ENCODE data around the gene TUBA4B. TPM values are rescaled to one million over a fixed set of nuclear protein-coding genes. Genes with fewer than 3 reads are reported as not detected.

The TUBA4B gene
- total RNA-seq, 3 donors from 2014 or later: not detected

DNA sequence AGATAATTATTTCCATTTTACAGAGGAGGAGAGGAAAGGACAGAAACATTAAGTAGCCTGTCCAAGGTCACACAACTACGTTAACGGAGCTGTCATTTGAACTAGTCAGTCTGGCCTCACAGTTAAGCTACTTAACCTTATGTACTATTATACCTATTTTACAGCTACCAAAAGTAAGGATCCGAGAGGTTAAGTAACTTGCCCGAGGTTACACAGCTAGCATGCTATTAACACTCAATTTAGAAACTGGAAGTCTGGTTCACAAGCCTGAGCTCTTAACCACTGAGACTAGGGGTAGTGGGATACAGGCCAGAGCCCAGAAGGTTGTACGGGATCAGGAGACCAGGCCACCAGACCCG lies 8.3 kb upstream of the TUBA4B start:
- H3K4me3 ChIP-seq: no peak overlapping the region
- DNase-seq (no peak), ATAC-seq (no peak)
- H3K36me3 ChIP-seq (ENCODE audit: low read depth): no peaks in the 10 kb centered on the region
- intact Hi-C loops (cut with DNase I, micrococcal nuclease): no loop called here
- peaks cover 37% of the 10 kb centered on the region for H3K4me1 ChIP-seq (ENCODE audit: low read depth)
- no peaks in the 10 kb centered on the region for H3K9me3 ChIP-seq
- TF ChIP-seq, protein P1, sequence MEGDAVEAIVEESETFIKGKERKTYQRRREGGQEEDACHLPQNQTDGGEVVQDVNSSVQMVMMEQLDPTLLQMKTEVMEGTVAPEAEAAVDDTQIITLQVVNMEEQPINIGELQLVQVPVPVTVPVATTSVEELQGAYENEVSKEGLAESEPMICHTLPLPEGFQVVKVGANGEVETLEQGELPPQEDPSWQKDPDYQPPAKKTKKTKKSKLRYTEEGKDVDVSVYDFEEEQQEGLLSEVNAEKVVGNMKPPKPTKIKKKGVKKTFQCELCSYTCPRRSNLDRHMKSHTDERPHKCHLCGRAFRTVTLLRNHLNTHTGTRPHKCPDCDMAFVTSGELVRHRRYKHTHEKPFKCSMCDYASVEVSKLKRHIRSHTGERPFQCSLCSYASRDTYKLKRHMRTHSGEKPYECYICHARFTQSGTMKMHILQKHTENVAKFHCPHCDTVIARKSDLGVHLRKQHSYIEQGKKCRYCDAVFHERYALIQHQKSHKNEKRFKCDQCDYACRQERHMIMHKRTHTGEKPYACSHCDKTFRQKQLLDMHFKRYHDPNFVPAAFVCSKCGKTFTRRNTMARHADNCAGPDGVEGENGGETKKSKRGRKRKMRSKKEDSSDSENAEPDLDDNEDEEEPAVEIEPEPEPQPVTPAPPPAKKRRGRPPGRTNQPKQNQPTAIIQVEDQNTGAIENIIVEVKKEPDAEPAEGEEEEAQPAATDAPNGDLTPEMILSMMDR (IDR thresholded peaks at IDR 0.05): no peak

DNA sequence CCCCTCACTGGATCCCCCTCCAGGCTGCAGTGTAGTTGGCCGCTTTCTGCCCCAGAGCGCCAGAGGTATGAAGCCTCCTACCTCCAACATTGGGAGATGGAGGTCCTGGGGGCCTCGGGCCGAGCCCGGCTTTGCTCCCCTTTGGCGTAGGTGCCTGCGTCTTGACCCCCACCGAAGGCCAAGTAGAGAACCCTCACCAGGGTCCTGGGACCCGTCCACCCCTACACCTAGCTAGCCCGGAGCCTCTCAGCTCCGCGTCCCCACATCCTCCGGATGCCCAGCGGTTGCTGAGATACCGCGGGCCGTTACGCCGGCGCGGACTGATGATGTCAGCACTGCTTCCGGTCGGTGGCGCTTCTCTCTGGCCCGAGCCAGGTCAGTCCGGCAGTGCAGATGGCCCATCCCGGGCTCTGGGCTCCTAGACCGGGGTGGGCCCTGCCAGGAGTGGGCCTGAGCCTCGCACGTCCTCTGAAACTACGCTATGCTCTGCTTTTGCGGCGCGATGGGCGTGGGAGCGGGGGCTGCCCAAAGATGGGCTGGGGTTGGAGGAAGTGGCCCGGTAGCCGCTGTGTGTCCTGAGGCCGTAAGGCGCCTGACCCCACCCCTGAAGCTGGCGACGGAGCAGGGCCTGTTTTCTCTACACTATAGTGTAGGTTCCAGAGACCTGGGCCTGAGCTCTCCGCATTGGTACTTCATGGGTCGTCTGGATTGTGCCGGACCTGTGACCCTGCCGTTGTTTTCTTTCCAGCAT lies 7.7 kb upstream of the TUBA4B start, which contains the start of the genes GLB1L and STK16:
Gene GLB1L, minus strand, starts transcription at position 297 of the 751 bp plus-strand sequence. CDS start 1,871 bp downstream, outside the sequence.
Gene STK16, plus strand, starts transcription at position 332 of the 751 bp plus-strand sequence. CDS start 521 bp downstream, outside the sequence.
- intact Hi-C loops (cut with DNase I, micrococcal nuclease): no loop called here
- peaks cover 43% of the 10 kb centered on the region for H3K4me1 ChIP-seq (ENCODE audit: low read depth)
- ATAC-seq: peak; percentile 76

DNA sequence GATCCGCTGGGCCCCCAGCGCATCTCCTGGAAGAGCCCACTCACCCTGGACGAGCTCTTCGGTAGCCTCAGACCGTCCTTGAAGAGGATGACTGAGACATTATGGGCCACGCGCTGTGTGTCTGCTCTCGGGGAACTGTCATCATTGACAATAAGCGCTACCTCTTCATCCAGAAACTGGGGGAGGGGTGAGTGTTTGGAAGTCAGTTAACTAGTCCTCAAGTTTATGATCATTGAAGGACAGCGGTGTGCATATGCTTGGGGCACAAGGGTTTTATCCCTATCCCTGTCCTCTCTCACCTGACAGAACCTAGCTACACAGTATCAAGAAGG lies 7.2 kb upstream of the TUBA4B start:
- intact Hi-C loops (cut with DNase I, micrococcal nuclease): no loop called here
- TF ChIP-seq, protein P1 (IDR thresholded peaks at IDR 0.05): no peak
- Histone ChIP-seq H3K4me3 (peak overlapping the region; percentile 50), H3K4me1 (ENCODE audit: low read depth) (peaks cover 48% of the 10 kb centered on the region), H3K9me3 (no peaks in the 10 kb centered on the region), H3K36me3 (ENCODE audit: low read depth) (no peaks in the 10 kb centered on the region)
- DNase-seq (no peak), ATAC-seq (no peak)

More for the DNA sequence above, 7.7 kb upstream of the TUBA4B start, which contains the start of the genes GLB1L and STK16:
- TF ChIP-seq, protein P1 (IDR thresholded peaks at IDR 0.05): no peak
- no peaks in the 10 kb centered on the region for H3K36me3 ChIP-seq (ENCODE audit: low read depth)
- H3K9me3 ChIP-seq: no peaks in the 10 kb centered on the region
- DNase-seq: peak; percentile 96 to 97 (median 97)
- H3K4me3 ChIP-seq: peak within 1 kb of the TSS; percentile 50

DNA sequence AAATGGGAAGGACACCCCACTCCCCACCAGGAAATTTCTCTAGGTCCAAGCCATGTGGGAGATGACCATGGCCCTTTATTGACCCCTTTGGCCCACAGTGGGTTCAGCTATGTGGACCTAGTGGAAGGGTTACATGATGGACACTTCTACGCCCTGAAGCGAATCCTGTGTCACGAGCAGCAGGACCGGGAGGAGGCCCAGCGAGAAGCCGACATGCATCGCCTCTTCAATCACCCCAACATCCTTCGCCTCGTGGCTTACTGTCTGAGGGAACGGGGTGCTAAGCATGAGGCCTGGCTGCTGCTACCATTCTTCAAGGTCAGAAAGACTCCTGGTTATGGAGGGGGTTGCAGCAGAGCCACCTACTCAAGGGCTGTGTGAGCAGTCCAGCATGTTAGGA lies 6.5 kb upstream of the TUBA4B start:
- intact Hi-C loops (cut with DNase I, micrococcal nuclease): no loop called here
- TF ChIP-seq, protein P1 (IDR thresholded peaks at IDR 0.05): no peak
- no peak for DNase-seq
- ATAC-seq: no peak
- Histone ChIP-seq H3K9me3 (no peaks in the 10 kb centered on the region), H3K4me3 (no peak overlapping the region), H3K4me1 (ENCODE audit: low read depth) (peaks cover 55% of the 10 kb centered on the region), H3K36me3 (ENCODE audit: low read depth) (no peaks in the 10 kb centered on the region)

DNA sequence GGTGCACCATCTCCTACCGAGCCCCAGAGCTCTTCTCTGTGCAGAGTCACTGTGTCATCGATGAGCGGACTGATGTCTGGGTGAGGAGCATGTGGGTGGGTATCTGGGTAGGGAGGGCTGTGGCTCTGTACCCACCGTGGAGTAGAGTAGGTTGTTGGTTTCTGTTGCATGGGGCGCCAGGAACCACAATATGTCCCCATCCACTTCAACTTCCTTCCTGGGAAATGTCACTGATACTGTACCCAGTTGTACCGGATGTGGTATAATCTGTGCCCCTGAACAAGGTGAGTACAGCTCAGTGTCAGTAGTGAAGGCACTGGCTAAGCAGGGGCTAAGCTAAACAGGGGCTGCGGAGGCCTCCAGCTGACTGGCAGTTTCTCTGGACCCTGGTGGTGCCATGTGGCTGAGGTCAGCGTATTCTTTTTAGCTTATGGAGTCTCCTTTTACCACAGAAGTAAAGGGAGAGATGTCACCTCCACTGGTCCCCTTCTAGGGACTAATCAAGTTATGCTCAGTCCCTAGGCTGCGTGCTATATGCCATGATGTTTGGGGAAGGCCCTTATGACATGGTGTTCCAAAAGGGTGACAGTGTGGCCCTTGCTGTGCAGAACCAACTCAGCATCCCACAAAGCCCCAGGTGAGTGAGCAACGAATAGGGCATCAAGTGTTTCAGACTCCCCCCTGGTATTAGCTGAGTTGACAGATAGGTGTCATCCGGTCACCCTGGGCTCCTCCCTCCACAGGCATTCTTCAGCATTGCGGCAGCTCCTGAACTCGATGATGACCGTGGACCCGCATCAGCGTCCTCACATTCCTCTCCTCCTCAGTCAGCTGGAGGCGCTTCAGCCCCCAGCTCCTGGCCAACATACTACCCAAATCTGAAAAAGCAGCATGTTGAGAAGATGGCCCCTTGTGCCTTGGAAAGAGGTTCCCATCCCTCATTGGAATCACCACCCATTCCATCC lies 5.1 kb upstream of the TUBA4B start:
- intact Hi-C loops (cut with DNase I, micrococcal nuclease): no loop called here
- Histone ChIP-seq H3K4me1 (ENCODE audit: low read depth) (peaks cover 63% of the 10 kb centered on the region), H3K4me3 (no peak overlapping the region), H3K36me3 (ENCODE audit: low read depth) (no peaks in the 10 kb centered on the region), H3K9me3 (no peaks in the 10 kb centered on the region)
- peak; percentile 5 for ATAC-seq
- DNase-seq: peak in 1 of 3 donors; percentile 64
- TF ChIP-seq, protein P1 (IDR thresholded peaks at IDR 0.05): no peak
